Heart left ventricle (tissue), 16 donors: ENCODE data around the gene PPP2R3C. TPM values are rescaled to one million over a fixed set of nuclear protein-coding genes. Genes with fewer than 3 reads are reported as not detected.

Experiments used
- ATAC-seq, 4 donors: fragments of 200-7000 bp; cut with Tn5 transposase; one replicate each; pipeline ENCODE4 v1.9.1; 2020 to 2022; ENCODE audit warnings: moderate library complexity in 4 of 4, mild to moderate bottlenecking in 3 of 4, moderate number of reproducible peaks in 1 of 4
- DNase-seq, 5 donors: peaks; one replicate each; pipeline ENCODE4 v3.0.0-alpha.2; 2020
- H3K27ac ChIP-seq, 12 donors: fragments of 200-600 bp; sonication (generic) in 4 of 12; one replicate each; pipeline versions ENCODE4 v1.5.0 to v1.8.0; 2016 to 2022; ENCODE audit warnings: mild to moderate bottlenecking in 2 of 12
- H3K27me3 ChIP-seq, 9 donors: fragments of 200-600 bp; sonication (generic) in 2 of 9; one replicate each; pipeline versions ENCODE4 v1.5.1 to v1.8.0; 2016 to 2022; ENCODE audit warnings: mild to moderate bottlenecking in 3 of 9
- H3K36me3 ChIP-seq, 9 donors: fragments of 200-600 bp; sonication (generic) in 2 of 9; one replicate each; pipeline versions ENCODE4 v1.5.0 to v1.8.0; 2018 to 2022; ENCODE audit warnings: mild to moderate bottlenecking in 2 of 9
- H3K4me1 ChIP-seq, 12 donors: fragments of 200-600 bp; sonication (generic) in 4 of 12; one replicate each; pipeline versions ENCODE4 v1.5.0 to v1.8.0; 2016 to 2022; ENCODE audit warnings: mild to moderate bottlenecking in 3 of 12
- H3K4me3 ChIP-seq, 12 donors: fragments of 200-600 bp; sonication (generic) in 4 of 12; one replicate each; pipeline versions ENCODE4 v1.5.0 to v1.8.0; 2017 to 2022; ENCODE audit warnings: mild to moderate bottlenecking in 9 of 12, moderate library complexity in 4 of 12
- H3K9me3 ChIP-seq, 12 donors: fragments of 200-600 bp; sonication (generic) in 4 of 12; one replicate each; pipeline versions ENCODE4 v1.5.0 to v1.8.0; 2016 to 2022; ENCODE audit warnings: mild to moderate bottlenecking in 1 of 12
- CTCF ChIP-seq, 12 donors: fragments of 200-600 bp; sonication (generic) in 4 of 12; IDR thresholded peaks; one replicate each; pipeline versions ENCODE4 v1.5.0 to v1.8.0; 2018 to 2022; ENCODE audit warnings: antibody characterized with exemption in 12 of 12, mild to moderate bottlenecking in 5 of 12
- POLR2A ChIP-seq, 2 donors: fragments of 450-650 bp; IDR thresholded peaks; one replicate each; pipeline ENCODE4 v1.6.1; 2017; ENCODE audit warnings: antibody characterized with exemption in 2 of 2, mild to moderate bottlenecking in 2 of 2, moderate library complexity in 2 of 2
- WGBS, 4 donors: extraction: QIAGEN DNeasy Blood & Tissue Kit in 2 of 4; methylation state at CpG; one replicate each; pipeline versions ENCODE4 v1.1.5 to v1.1.7; 2013 to 2018; 5-methylcytosine and 5-hydroxymethylcytosine counted together
- intact Hi-C, 10 donors: fragments of 100-400 bp; cut with DNase I; formaldehyde crosslinking; loops; one replicate each; pipeline versions ENCODE4 v1.11.1 to v1.14.2; 2022
- polyA plus RNA-seq, 2 donors: library from polyadenylated mRNA; stranded (reverse); fragments of 200-250 nt; gene quantifications; one replicate each; pipeline ENCODE4 v1.2.3, GENCODE V29; 2013
- total RNA-seq, 9 donors: library from RNA; depleted of rRNA in 2 of 9; stranded (reverse); fragments of >200 nt in 2 of 9; fragmentation: NEBNext Ultra II Directional in 3 of 9; extraction: Animal tissue kit (Norgen Biotek cat#: 25700) in 3 of 9; gene quantifications; one replicate each; pipeline versions ENCODE4 v1.1.0 to v1.2.4, GENCODE V29; 2016 to 2023
- donor health status: ischemic (EF 13 %, LVEDD 7.1; RV severe dilation, severe dysfunction).
- donor health status: healthy with polysubstance abuse.
- donor health status: DM: no; HTN: yes; CAD: no.
- donor health status: DM: no; HTN: no; CAD: no.
- donor health status: ischemic (EF 25% LVEDD 6.9; RV normal size, moderate dysfunction).
- donor health status: ischemic (EF 25% LVEDD 5.7; RV mildly dilated, moderate dysfunction).
- donor health status: healthy.
- donor health status: DM: yes; HTN: yes; CAD: no.
- donor health status: ischemic (EF 35%, LVEDD 5.7; RV mildly dilated, moderate dysfunction).
- donor health status: nonischemic (EF 11% LVEDD 7.7; RV severe dilation, severe dysfunction).
- donor health status: DM: yes; HTN: yes; CAD: no.
- donor health status: PGD.
- donor health status: ischemic (EF 29% LVEDD 5.4; RV normal size, mild dysfunction).
- donor health status: nonischemic (EF 23%, LVEDD 6.1; RV moderate dilation, normal function).

Gene PPP2R3C
- total and polyA plus RNA-seq, 11 donors: 15.2 to 37.3 (median 28.5) TPM

- 91 to 94% (median 94%) methylated on average over 3 of the region's 3 CpGs for WGBS, 4 donors
- Histone ChIP-seq H3K27ac (no peak overlapping the region), H3K4me1 (no peaks in the 10 kb centered on the region), H3K27me3 (no peaks in the 10 kb centered on the region), H3K36me3 (peaks cover 0 to 7% (median 0%) of the 10 kb centered on the region in 9 donors), H3K4me3 (no peak overlapping the region), H3K9me3 (no peaks in the 10 kb centered on the region)
- DNase-seq (no peak), ATAC-seq (no peak)
- intact Hi-C loops: loop anchor here in 3 of 10 donors (10.0 kb wide), 3 partner anchors 67 to 537 kb away; no protein-coding TSS in a partner anchor
- no peak for TF ChIP-seq POLR2A (IDR thresholded peaks at IDR 0.05)
These were observed 25.9 kb upstream of the PPP2R3C start for GRCh38 chr14:35147711-35148110.

GRCh38 chr14:35147186-35147585 lies 25.4 kb upstream of the PPP2R3C start:
- intact Hi-C loops: loop anchor here in 3 of 10 donors (10.0 kb wide), 3 partner anchors 68 to 538 kb away; no protein-coding TSS in a partner anchor
- ATAC-seq: no peak
- WGBS, 4 donors: 87 to 93% (median 92%) methylated on average over 2 of the region's 2 CpGs

GRCh38 chr14:35146711-35147149 lies 24.9 kb upstream of the PPP2R3C start:
- H3K9me3 ChIP-seq: no peaks in the 10 kb centered on the region
- 94 to 97% (median 95%) methylated on average over 5 of the region's 5 CpGs for WGBS, 4 donors
- no peaks in the 10 kb centered on the region for H3K4me1 ChIP-seq
- DNase-seq: no peak
- no peaks in the 10 kb centered on the region for H3K27me3 ChIP-seq
- intact Hi-C loops: loop anchor here in 3 of 10 donors (10.0 kb wide), 3 partner anchors 68 to 538 kb away; no protein-coding TSS in a partner anchor
- no peak overlapping the region for H3K4me3 ChIP-seq
- peaks cover 0 to 15% (median 0%) of the 10 kb centered on the region in 9 donors for H3K36me3 ChIP-seq
- ATAC-seq: no peak
- H3K27ac ChIP-seq: no peak overlapping the region
- TF ChIP-seq CTCF (IDR thresholded peaks at IDR 0.05) (no peak), POLR2A (IDR thresholded peaks at IDR 0.05) (no peak)

More at GRCh38 chr14:35147186-35147585, 25.4 kb upstream of the PPP2R3C start:
- Histone ChIP-seq H3K36me3 (peaks cover 0 to 10% (median 0%) of the 10 kb centered on the region in 9 donors), H3K4me3 (no peak overlapping the region), H3K27ac (no peak overlapping the region), H3K27me3 (no peaks in the 10 kb centered on the region), H3K4me1 (no peaks in the 10 kb centered on the region), H3K9me3 (no peaks in the 10 kb centered on the region)
- TF ChIP-seq CTCF (IDR thresholded peaks at IDR 0.05) (no peak), POLR2A (IDR thresholded peaks at IDR 0.05) (no peak)
- no peak for DNase-seq

- Histone ChIP-seq H3K9me3 (no peaks in the 10 kb centered on the region), H3K4me1 (no peaks in the 10 kb centered on the region), H3K4me3 (no peak overlapping the region), H3K27me3 (no peaks in the 10 kb centered on the region), H3K27ac (no peak overlapping the region), H3K36me3 (peaks cover 0 to 18% (median 0%) of the 10 kb centered on the region in 9 donors)
- DNase-seq (no peak), ATAC-seq (no peak)
- intact Hi-C loops: loop anchor here in 5 of 10 donors (5.0 to 10.0 kb wide), 6 partner anchors 68 to 541 kb away; no protein-coding TSS in a partner anchor
- no peak for TF ChIP-seq CTCF (IDR thresholded peaks at IDR 0.05)
- TF ChIP-seq POLR2A (IDR thresholded peaks at IDR 0.05): no peak
- WGBS, 4 donors: 67 to 92% (median 91%) methylated on average over 1 of the region's 1 CpG; no CpG with 5 or more reads in 1 of the 4 donors
These were observed 22.2 kb upstream of the PPP2R3C start for GRCh38 chr14:35144029-35144428.
